ENCODE data around the gene ENKUR.

The ENKUR gene

DNA sequence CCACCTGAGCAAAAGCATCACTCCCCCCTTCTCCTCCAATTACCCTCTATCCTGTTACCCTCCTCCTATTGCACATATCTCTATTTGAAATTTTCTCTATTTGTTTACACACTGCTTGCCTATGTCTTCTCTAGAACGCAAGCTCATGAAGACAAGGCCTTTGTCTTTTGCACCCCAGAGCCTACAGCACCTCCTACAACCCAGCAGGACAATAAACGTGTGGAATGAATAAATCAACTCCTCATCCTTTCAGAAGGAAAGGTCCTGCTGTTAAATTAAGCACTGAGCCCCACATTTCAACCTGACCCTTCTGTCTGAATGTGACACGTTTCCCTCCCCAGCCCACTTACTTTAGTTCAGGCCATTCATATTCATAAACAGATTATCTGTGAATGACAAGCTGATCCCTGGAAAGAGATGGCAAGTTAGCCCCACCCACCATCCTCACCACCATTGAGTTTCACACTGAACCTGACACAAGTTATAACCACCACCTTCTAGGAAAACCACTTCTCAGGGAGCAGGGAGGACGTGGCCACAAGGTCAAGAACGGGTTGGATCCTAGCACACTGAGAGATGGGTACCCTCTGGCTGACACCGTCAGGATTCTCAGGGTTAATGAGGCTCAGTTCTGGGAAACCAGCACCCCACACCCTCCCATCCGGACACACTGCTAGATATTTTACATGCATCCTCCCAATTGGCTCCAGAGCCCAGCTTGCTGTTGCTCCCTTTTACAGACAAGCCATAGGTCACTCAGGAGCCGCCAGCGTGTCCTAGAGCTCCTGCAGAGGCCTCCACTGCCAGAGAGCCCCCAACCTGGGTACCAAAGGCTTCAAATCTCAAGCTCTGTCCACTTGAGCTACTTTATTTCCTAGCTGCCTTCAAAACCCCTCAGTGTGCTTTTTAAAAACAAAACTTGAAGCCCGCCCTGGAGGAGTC, 64.5 kb downstream of the ENKUR start:
- TF ChIP-seq, protein P1, sequence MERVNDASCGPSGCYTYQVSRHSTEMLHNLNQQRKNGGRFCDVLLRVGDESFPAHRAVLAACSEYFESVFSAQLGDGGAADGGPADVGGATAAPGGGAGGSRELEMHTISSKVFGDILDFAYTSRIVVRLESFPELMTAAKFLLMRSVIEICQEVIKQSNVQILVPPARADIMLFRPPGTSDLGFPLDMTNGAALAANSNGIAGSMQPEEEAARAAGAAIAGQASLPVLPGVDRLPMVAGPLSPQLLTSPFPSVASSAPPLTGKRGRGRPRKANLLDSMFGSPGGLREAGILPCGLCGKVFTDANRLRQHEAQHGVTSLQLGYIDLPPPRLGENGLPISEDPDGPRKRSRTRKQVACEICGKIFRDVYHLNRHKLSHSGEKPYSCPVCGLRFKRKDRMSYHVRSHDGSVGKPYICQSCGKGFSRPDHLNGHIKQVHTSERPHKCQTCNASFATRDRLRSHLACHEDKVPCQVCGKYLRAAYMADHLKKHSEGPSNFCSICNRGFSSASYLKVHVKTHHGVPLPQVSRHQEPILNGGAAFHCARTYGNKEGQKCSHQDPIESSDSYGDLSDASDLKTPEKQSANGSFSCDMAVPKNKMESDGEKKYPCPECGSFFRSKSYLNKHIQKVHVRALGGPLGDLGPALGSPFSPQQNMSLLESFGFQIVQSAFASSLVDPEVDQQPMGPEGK (CRISPR knock-in tag; IDR thresholded peaks at IDR 0.05; ENCODE audit: borderline replicate concordance) = no peak
- TF ChIP-seq ESRRG (CRISPR knock-in tag; IDR thresholded peaks at IDR 0.05) (no peak), PPARA (CRISPR knock-in tag; IDR thresholded peaks at IDR 0.05; ENCODE audit: borderline replicate concordance) (no peak), ZNF565 (CRISPR knock-in tag; conservative IDR thresholded peaks at IDR 0.05; ENCODE audit: low read depth) (no peak), POU6F1 (CRISPR knock-in tag; IDR thresholded peaks at IDR 0.05; ENCODE audit: borderline replicate concordance, low read depth) (no peak), CSDC2 (CRISPR knock-in tag; IDR thresholded peaks at IDR 0.05) (no peak), TCF4 (CRISPR knock-in tag; IDR thresholded peaks at IDR 0.05; ENCODE audit: borderline replicate concordance) (no peak), ZNF8 (CRISPR knock-in tag; IDR thresholded peaks at IDR 0.05) (no peak), TSHZ2 (CRISPR knock-in tag; IDR thresholded peaks at IDR 0.05) (no peak), ZFP3 (CRISPR knock-in tag; IDR thresholded peaks at IDR 0.05) (no peak), GLIS3 (CRISPR knock-in tag; IDR thresholded peaks at IDR 0.05) (no peak), SNAI2 (CRISPR knock-in tag; IDR thresholded peaks at IDR 0.05) (no peak), TOX (CRISPR knock-in tag; IDR thresholded peaks at IDR 0.05; ENCODE audit: borderline replicate concordance) (no peak), RARB (CRISPR knock-in tag; IDR thresholded peaks at IDR 0.05) (no peak), ZNF70 (CRISPR knock-in tag; IDR thresholded peaks at IDR 0.05) (no peak)
- peak; percentile 54 for ATAC-seq

DNA sequence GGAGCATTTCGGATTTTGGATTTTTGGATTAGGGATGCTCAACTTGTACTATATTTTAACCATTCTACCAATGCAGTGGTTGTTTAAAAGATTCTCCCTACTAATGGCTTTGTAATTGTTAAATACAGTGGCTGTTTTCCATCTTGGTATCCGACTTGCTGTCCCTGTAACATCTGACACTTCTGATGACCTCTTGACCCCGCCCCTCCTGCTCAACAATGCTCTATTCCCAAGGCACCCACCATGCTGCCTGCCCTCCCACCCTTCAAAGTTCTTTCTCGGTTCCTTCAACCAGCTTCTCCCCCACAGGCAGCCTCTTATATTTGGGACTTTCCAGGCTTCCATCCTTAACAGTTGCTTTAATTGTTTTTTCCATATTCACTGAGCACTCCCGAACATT, 65.5 kb downstream of the ENKUR start:
- TF ChIP-seq, protein P2, sequence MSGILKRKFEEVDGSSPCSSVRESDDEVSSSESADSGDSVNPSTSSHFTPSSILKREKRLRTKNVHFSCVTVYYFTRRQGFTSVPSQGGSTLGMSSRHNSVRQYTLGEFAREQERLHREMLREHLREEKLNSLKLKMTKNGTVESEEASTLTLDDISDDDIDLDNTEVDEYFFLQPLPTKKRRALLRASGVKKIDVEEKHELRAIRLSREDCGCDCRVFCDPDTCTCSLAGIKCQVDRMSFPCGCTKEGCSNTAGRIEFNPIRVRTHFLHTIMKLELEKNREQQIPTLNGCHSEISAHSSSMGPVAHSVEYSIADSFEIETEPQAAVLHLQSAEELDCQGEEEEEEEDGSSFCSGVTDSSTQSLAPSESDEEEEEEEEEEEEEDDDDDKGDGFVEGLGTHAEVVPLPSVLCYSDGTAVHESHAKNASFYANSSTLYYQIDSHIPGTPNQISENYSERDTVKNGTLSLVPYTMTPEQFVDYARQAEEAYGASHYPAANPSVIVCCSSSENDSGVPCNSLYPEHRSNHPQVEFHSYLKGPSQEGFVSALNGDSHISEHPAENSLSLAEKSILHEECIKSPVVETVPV (CRISPR knock-in tag; IDR thresholded peaks at IDR 0.05) = no peak
- TF ChIP-seq ZNF565 (CRISPR knock-in tag; conservative IDR thresholded peaks at IDR 0.05; ENCODE audit: low read depth) = no peak
- TF ChIP-seq TOX (CRISPR knock-in tag; IDR thresholded peaks at IDR 0.05; ENCODE audit: borderline replicate concordance) = no peak
- TF ChIP-seq, protein P1 (CRISPR knock-in tag; IDR thresholded peaks at IDR 0.05; ENCODE audit: borderline replicate concordance) = no peak
- no peak for TF ChIP-seq ISL1 (CRISPR knock-in tag; IDR thresholded peaks at IDR 0.05)
- TF ChIP-seq ZC3H10 (CRISPR knock-in tag; IDR thresholded peaks at IDR 0.05) = no peak
- TF ChIP-seq ZFP3 (CRISPR knock-in tag; IDR thresholded peaks at IDR 0.05) = no peak
- no peak for TF ChIP-seq ZNF70 (CRISPR knock-in tag; IDR thresholded peaks at IDR 0.05)
- no peak for TF ChIP-seq TCF4 (CRISPR knock-in tag; IDR thresholded peaks at IDR 0.05; ENCODE audit: borderline replicate concordance)
- TF ChIP-seq ZNF8 (CRISPR knock-in tag; IDR thresholded peaks at IDR 0.05) = no peak
- no peak for TF ChIP-seq BACH2 (CRISPR knock-in tag; IDR thresholded peaks at IDR 0.05; ENCODE audit: borderline replicate concordance)
- TF ChIP-seq ARNTL (CRISPR knock-in tag; IDR thresholded peaks at IDR 0.05; ENCODE audit: borderline replicate concordance, low read depth) = no peak
- no peak for TF ChIP-seq CSDC2 (CRISPR knock-in tag; IDR thresholded peaks at IDR 0.05)
- no peak for TF ChIP-seq ESRRG (CRISPR knock-in tag; IDR thresholded peaks at IDR 0.05)
- TF ChIP-seq TSHZ2 (CRISPR knock-in tag; IDR thresholded peaks at IDR 0.05) = no peak
- TF ChIP-seq OSR1 (CRISPR knock-in tag; IDR thresholded peaks at IDR 0.05) = no peak
- TF ChIP-seq ZFP30 (CRISPR knock-in tag; IDR thresholded peaks at IDR 0.05) = no peak
- no peak for TF ChIP-seq RARB (CRISPR knock-in tag; IDR thresholded peaks at IDR 0.05)
- no peak for TF ChIP-seq PPARA (CRISPR knock-in tag; IDR thresholded peaks at IDR 0.05; ENCODE audit: borderline replicate concordance)

More for the DNA sequence above, 65.5 kb downstream of the ENKUR start:
- no peak for ATAC-seq

Data from SK-N-SH treated with all-trans-retinoic acid at 6 μM for 48 hours (cell line).